Activated CD4-positive, alpha-beta T cell treated with anti-CD3 and anti-CD28 coated beads for 36 hours (primary cell): ENCODE data around the gene SPO11. TPM values are rescaled to one million over a fixed set of nuclear protein-coding genes. Genes with fewer than 3 reads are reported as not detected.

Source experiments
- ATAC-seq: fragments of 200-7000 bp; cut with Tn5 transposase; one replicate; pipeline ENCODE4 v1.10.0; 2021; ENCODE audit warnings: mild to moderate bottlenecking, moderate library complexity
- CTCF ChIA-PET: fragments of 350-600 bp; sonication (Branson Sonifier 250); formaldehyde crosslinking; loops from one replicate; lab custom pipeline; 2021; ENCODE audit warnings: antibody characterized with exemption; lab: Charles Lee
- POLR2A ChIA-PET: fragments of 350-600 bp; sonication (Branson Sonifier 250); formaldehyde crosslinking; loops from one replicate; lab custom pipeline; 2021; ENCODE audit warnings: antibody characterized with exemption, inconsistent platforms; lab: Charles Lee
- DNase-seq: peaks from one replicate; pipeline ENCODE4 v3.0.0-alpha.2; 2020
- H3K27ac Mint-ChIP-seq: one replicate; pipeline ENCODE4 v1.8.0; 2021; ENCODE audit warnings: mixed read lengths
- H3K27me3 Mint-ChIP-seq: one replicate; pipeline ENCODE4 v1.8.0; 2021; ENCODE audit warnings: mixed read lengths
- H3K36me3 Mint-ChIP-seq: one replicate; pipeline ENCODE4 v1.8.0; 2021; ENCODE audit warnings: low read depth, mixed read lengths
- H3K4me1 Mint-ChIP-seq: one replicate; pipeline ENCODE4 v1.8.0; 2021; ENCODE audit warnings: mixed read lengths
- H3K4me3 Mint-ChIP-seq: one replicate; pipeline ENCODE4 v1.8.0; 2021; ENCODE audit warnings: mild to moderate bottlenecking, moderate library complexity, mixed read lengths
- H3K9me3 Mint-ChIP-seq: one replicate; pipeline ENCODE4 v1.8.0; 2021; ENCODE audit warnings: low read depth, mixed read lengths
- intact Hi-C, 2 experiments: fragments of 100-400 bp; cut with DNase I in 1 of 2; cut with micrococcal nuclease in 1 of 2; formaldehyde crosslinking; loops; one replicate each; pipeline versions ENCODE4 v1.14.2 to v1.15.1; 2022 to 2024; cut with DNase I, micrococcal nuclease
- total RNA-seq, 2 experiments: library from RNA; stranded (reverse); gene quantifications; one replicate each; pipeline ENCODE4 v1.2.3, GENCODE V29; 2021

Gene SPO11
- total RNA-seq, 2 experiments from 2014 or later = not detected

- Mint-ChIP-seq H3K36me3 (no peaks in the 10 kb centered on the region), H3K27me3 (peaks cover 42% of the 10 kb centered on the region), H3K9me3 (no peaks in the 10 kb centered on the region), H3K27ac (no peak overlapping the region), H3K4me3 (no peak overlapping the region), H3K4me1 (no peaks in the 10 kb centered on the region)
- ChIA-PET POLR2A (no interaction called here), CTCF (no interaction called here)
- DNase-seq (no peak), ATAC-seq (no peak)
- intact Hi-C loops = no loop called here
Measured at GRCh38 chr20:57291694-57292093, 37.9 kb upstream of the SPO11 start.

GRCh38 chr20:57292611-57293010, 37.0 kb upstream of the SPO11 start:
- Mint-ChIP-seq H3K4me1 (no peaks in the 10 kb centered on the region), H3K4me3 (no peak overlapping the region), H3K9me3 (no peaks in the 10 kb centered on the region), H3K27ac (no peak overlapping the region), H3K27me3 (peaks cover 35% of the 10 kb centered on the region), H3K36me3 (no peaks in the 10 kb centered on the region)
- ChIA-PET POLR2A (no interaction called here), CTCF (interaction anchor here (0.5 kb wide), 1 partner anchor 40 kb away, joined by 3 read pairs; no protein-coding TSS in a partner anchor)
- no peak for ATAC-seq
- DNase-seq = no peak
- intact Hi-C loops = no loop called here

DNA sequence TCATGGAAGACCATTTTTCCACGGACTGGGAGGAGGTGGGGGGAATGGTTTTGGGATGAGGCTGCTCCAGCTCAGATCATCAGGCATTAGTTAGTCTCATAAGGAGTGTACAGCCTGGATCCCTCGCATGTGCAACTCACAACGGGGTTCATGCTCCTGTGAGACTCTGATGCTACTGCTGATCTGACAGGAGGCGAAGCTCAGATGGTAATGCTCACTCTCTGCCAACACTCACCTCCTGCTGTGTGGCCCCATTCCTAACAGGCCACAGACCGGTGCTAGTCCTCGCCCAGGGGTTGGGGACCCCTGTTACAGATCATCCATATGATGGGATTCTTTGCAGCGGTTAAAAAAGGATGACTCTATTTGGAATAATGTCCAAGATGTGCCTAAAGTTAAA, 35.6 kb upstream of the SPO11 start:
- ATAC-seq (no peak), DNase-seq (no peak)
- Mint-ChIP-seq H3K4me3 (no peak overlapping the region), H3K36me3 (no peaks in the 10 kb centered on the region), H3K9me3 (no peaks in the 10 kb centered on the region), H3K27me3 (peaks cover 23% of the 10 kb centered on the region), H3K27ac (no peak overlapping the region), H3K4me1 (no peaks in the 10 kb centered on the region)
- CTCF ChIA-PET = no interaction called here
- intact Hi-C loops = no loop called here
- POLR2A ChIA-PET = no interaction called here

- POLR2A ChIA-PET = no interaction called here
- peaks cover 23% of the 10 kb centered on the region for H3K27me3 Mint-ChIP-seq
- CTCF ChIA-PET = no interaction called here
- intact Hi-C loops = no loop called here
- no peaks in the 10 kb centered on the region for H3K36me3 Mint-ChIP-seq
- H3K4me1 Mint-ChIP-seq = no peaks in the 10 kb centered on the region
- H3K4me3 Mint-ChIP-seq = no peak overlapping the region
- H3K27ac Mint-ChIP-seq = no peak overlapping the region
- DNase-seq (no peak), ATAC-seq (no peak)
- no peaks in the 10 kb centered on the region for H3K9me3 Mint-ChIP-seq
Measured at GRCh38 chr20:57294550-57294949, 35.1 kb upstream of the SPO11 start.

DNA sequence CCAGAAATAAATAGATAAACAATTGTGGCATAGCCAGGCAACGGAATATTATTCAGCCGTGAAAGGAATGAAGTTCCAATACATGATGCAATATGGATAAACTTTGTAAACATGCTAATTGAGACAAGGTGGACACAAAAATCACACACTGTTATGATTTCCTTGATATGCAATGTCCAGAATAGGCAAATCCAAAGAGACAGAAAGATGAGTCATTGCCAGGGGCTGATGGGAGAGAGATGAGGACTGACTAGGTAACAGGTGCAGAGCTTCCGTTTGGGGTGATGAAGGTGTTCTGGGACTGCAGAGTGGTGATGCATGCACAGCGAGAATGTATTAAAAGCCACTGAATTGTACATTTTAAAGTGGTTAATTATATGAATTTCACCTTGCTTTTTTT, 31.1 kb upstream of the SPO11 start:
- ChIA-PET CTCF (no interaction called here), POLR2A (no interaction called here)
- Mint-ChIP-seq H3K4me3 (no peak overlapping the region), H3K9me3 (no peaks in the 10 kb centered on the region), H3K36me3 (no peaks in the 10 kb centered on the region), H3K27me3 (peaks cover 8% of the 10 kb centered on the region), H3K27ac (no peak overlapping the region), H3K4me1 (no peaks in the 10 kb centered on the region)
- no peak for ATAC-seq
- DNase-seq = no peak
- intact Hi-C loops = no loop called here

DNA sequence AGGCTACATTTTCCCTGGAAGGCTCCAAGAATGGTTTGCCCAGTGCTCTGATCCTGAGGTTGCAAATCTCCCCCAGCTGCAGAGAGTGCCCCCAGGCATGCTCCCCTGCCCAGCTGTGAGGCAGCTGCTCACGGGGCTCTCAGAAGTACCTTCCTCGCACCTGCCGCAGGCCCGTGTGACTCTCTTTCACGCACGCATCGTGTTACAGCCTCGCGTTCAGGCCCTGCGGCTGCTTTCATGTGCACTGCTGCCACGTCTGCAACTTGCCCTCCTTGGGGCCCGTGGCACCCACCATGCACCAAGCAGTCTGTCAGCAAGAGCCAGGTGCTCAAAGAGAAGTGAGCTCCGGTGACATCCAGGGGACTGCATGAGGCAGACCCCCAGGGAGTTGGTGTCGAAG, 28.6 kb upstream of the SPO11 start:
- DNase-seq (no peak), ATAC-seq (no peak)
- Mint-ChIP-seq H3K27ac (no peak overlapping the region), H3K36me3 (no peaks in the 10 kb centered on the region), H3K4me1 (no peaks in the 10 kb centered on the region), H3K27me3 (peaks cover 6% of the 10 kb centered on the region), H3K9me3 (no peaks in the 10 kb centered on the region), H3K4me3 (no peak overlapping the region)
- POLR2A ChIA-PET = no interaction called here
- intact Hi-C loops = no loop called here
- CTCF ChIA-PET = no interaction called here

GRCh38 chr20:57306747-57307146, 22.9 kb upstream of the SPO11 start:
- CTCF ChIA-PET = no interaction called here
- no peak overlapping the region for H3K4me3 Mint-ChIP-seq
- intact Hi-C loops = no loop called here
- no peaks in the 10 kb centered on the region for H3K4me1 Mint-ChIP-seq
- no peaks in the 10 kb centered on the region for H3K9me3 Mint-ChIP-seq
- peaks cover 4% of the 10 kb centered on the region for H3K27me3 Mint-ChIP-seq
- POLR2A ChIA-PET = no interaction called here
- DNase-seq (no peak), ATAC-seq (no peak)
- H3K36me3 Mint-ChIP-seq = no peaks in the 10 kb centered on the region
- no peak overlapping the region for H3K27ac Mint-ChIP-seq

GRCh38 chr20:57308451-57309271, 20.9 kb upstream of the SPO11 start:
- H3K27ac Mint-ChIP-seq = no peak overlapping the region
- ATAC-seq (no peak), DNase-seq (no peak)
- no peaks in the 10 kb centered on the region for H3K36me3 Mint-ChIP-seq
- no peaks in the 10 kb centered on the region for H3K9me3 Mint-ChIP-seq
- no peaks in the 10 kb centered on the region for H3K4me1 Mint-ChIP-seq
- peaks cover 2% of the 10 kb centered on the region for H3K27me3 Mint-ChIP-seq
- H3K4me3 Mint-ChIP-seq = no peak overlapping the region
- ChIA-PET CTCF (no interaction called here), POLR2A (no interaction called here)
- intact Hi-C loops = no loop called here

- intact Hi-C loops = loop anchor here in 1 of 2 experiments (5.0 kb wide), 1 partner anchor 77 kb away; no protein-coding TSS in a partner anchor
- Mint-ChIP-seq H3K9me3 (no peaks in the 10 kb centered on the region), H3K4me1 (no peaks in the 10 kb centered on the region), H3K27me3 (peaks cover 2% of the 10 kb centered on the region), H3K27ac (no peak overlapping the region), H3K36me3 (no peaks in the 10 kb centered on the region), H3K4me3 (no peak overlapping the region)
- ATAC-seq (no peak), DNase-seq (no peak)
- ChIA-PET POLR2A (no interaction called here), CTCF (no interaction called here)
Measured at GRCh38 chr20:57309544-57310115, 20.0 kb upstream of the SPO11 start.

GRCh38 chr20:57310821-57311514, 18.6 kb upstream of the SPO11 start:
- Mint-ChIP-seq H3K4me1 (no peaks in the 10 kb centered on the region), H3K9me3 (no peaks in the 10 kb centered on the region), H3K4me3 (no peak overlapping the region), H3K36me3 (no peaks in the 10 kb centered on the region), H3K27ac (no peak overlapping the region), H3K27me3 (peaks cover 5% of the 10 kb centered on the region)
- intact Hi-C loops = loop anchor here in 1 of 2 experiments (5.0 kb wide), 1 partner anchor 79 kb away; no protein-coding TSS in a partner anchor
- no peak for DNase-seq
- POLR2A ChIA-PET = no interaction called here
- CTCF ChIA-PET = no interaction called here
- ATAC-seq = no peak

- intact Hi-C loops = loop anchor here in 1 of 2 experiments (5.0 kb wide), 1 partner anchor 80 kb away; no protein-coding TSS in a partner anchor
- POLR2A ChIA-PET = no interaction called here
Measured at GRCh38 chr20:57312138-57312537, 17.5 kb upstream of the SPO11 start.

More at GRCh38 chr20:57312138-57312537, 17.5 kb upstream of the SPO11 start:
- no peaks in the 10 kb centered on the region for H3K36me3 Mint-ChIP-seq
- H3K4me3 Mint-ChIP-seq = no peak overlapping the region
- ATAC-seq (no peak), DNase-seq (no peak)
- no peaks in the 10 kb centered on the region for H3K9me3 Mint-ChIP-seq
- H3K4me1 Mint-ChIP-seq = no peaks in the 10 kb centered on the region
- CTCF ChIA-PET = no interaction called here
- H3K27ac Mint-ChIP-seq = no peak overlapping the region
- H3K27me3 Mint-ChIP-seq = peaks cover 4% of the 10 kb centered on the region
